H9 (cell line): ENCODE measurements around the gene MYBPHL. TPM values are rescaled to one million over a fixed set of nuclear protein-coding genes. Genes with fewer than 3 reads are reported as not detected.

Experiments used
- DNase-seq: peaks from one replicate; pipeline ENCODE4 v3.0.0-alpha.2; 2017
- H2AFZ ChIP-seq: one replicate; pipeline ENCODE4 v1.6.1; 2013; ENCODE audit warnings: mild to moderate bottlenecking, low read length, control low read depth, moderate library complexity
- H2AK5ac ChIP-seq: 2 replicates; pipeline ENCODE4 v1.6.1; 2013; ENCODE audit warnings: low read length, control low read depth, mixed read lengths; ENCODE audit not compliant: insufficient read length
- H2BK120ac ChIP-seq: one replicate; pipeline ENCODE4 v1.6.1; 2013; ENCODE audit warnings: low read depth, mild to moderate bottlenecking, low read length, control low read depth, inconsistent platforms; ENCODE audit not compliant: poor library complexity, severe bottlenecking
- H2BK12ac ChIP-seq: 2 replicates; pipeline ENCODE4 v1.6.1; 2013; ENCODE audit warnings: low read length, control low read depth, mixed read lengths, low read depth; ENCODE audit not compliant: insufficient read length
- H2BK15ac ChIP-seq: 2 replicates; pipeline ENCODE4 v1.6.1; 2013; ENCODE audit warnings: low read depth, low read length, control low read depth
- H2BK20ac ChIP-seq: one replicate; pipeline ENCODE4 v1.6.1; 2013; ENCODE audit warnings: low read depth, mild to moderate bottlenecking, low read length, control low read depth, inconsistent platforms; ENCODE audit not compliant: poor library complexity, severe bottlenecking
- H2BK5ac ChIP-seq: 2 replicates; pipeline ENCODE4 v1.6.1; 2013; ENCODE audit warnings: low read length, control low read depth, mixed read lengths; ENCODE audit not compliant: insufficient read length
- H3K14ac ChIP-seq: 2 replicates; pipeline ENCODE4 v1.6.1; 2013; ENCODE audit warnings: low read length, control low read depth; ENCODE audit not compliant: insufficient read depth
- H3K18ac ChIP-seq: 2 replicates; pipeline ENCODE4 v1.6.1; 2013; ENCODE audit warnings: low read depth, mild to moderate bottlenecking, mixed read lengths, low read length, control low read depth; ENCODE audit not compliant: insufficient read length
- H3K23ac ChIP-seq: 2 replicates; pipeline ENCODE4 v1.6.1; 2013; ENCODE audit warnings: low read length, control low read depth, mixed read lengths, low read depth; ENCODE audit not compliant: insufficient read length
- H3K23me2 ChIP-seq: 2 replicates; pipeline ENCODE4 v1.6.1; 2013; ENCODE audit warnings: low read depth, mild to moderate bottlenecking, mixed read lengths, low read length, control low read depth; ENCODE audit not compliant: insufficient read length, poor library complexity, severe bottlenecking
- H3K27ac ChIP-seq: 2 replicates; pipeline ENCODE4 v1.5.1; 2013; ENCODE audit warnings: low read length, control low read depth, mixed read lengths, low read depth; ENCODE audit not compliant: insufficient read length
- H3K27me3 ChIP-seq: 2 replicates; pipeline ENCODE4 v1.6.1; 2013; ENCODE audit warnings: low read length, control low read depth, inconsistent platforms; ENCODE audit not compliant: insufficient read depth
- H3K4ac ChIP-seq: 2 replicates; pipeline ENCODE4 v1.6.1; 2013; ENCODE audit warnings: low read depth, mild to moderate bottlenecking, control low read depth, inconsistent platforms, low read length, moderate library complexity
- H3K4me1 ChIP-seq: 2 replicates; pipeline ENCODE4 v1.6.1; 2013; ENCODE audit warnings: low read length, control low read depth, inconsistent platforms; ENCODE audit not compliant: insufficient read depth
- H3K4me2 ChIP-seq: 2 replicates; pipeline ENCODE4 v1.6.1; 2013; ENCODE audit warnings: low read length, control low read depth, mixed read lengths; ENCODE audit not compliant: insufficient read length, insufficient read depth
- H3K56ac ChIP-seq: 2 replicates; pipeline ENCODE4 v1.6.1; 2013; ENCODE audit warnings: low read depth, mild to moderate bottlenecking, mixed read lengths, low read length, control low read depth; ENCODE audit not compliant: insufficient read length
- H3K79me1 ChIP-seq: 2 replicates; pipeline ENCODE4 v1.6.1; 2013; ENCODE audit warnings: low read depth, mild to moderate bottlenecking, moderate library complexity, low read length, control low read depth, inconsistent platforms; ENCODE audit not compliant: insufficient read depth, poor library complexity, severe bottlenecking
- H3K79me2 ChIP-seq: 2 replicates; pipeline ENCODE4 v1.6.1; 2013; ENCODE audit warnings: low read length, control low read depth, inconsistent platforms; ENCODE audit not compliant: insufficient read depth
- H3K9ac ChIP-seq: 2 replicates; pipeline ENCODE4 v1.6.1; 2013; ENCODE audit warnings: low read length, control low read depth, mixed read lengths; ENCODE audit not compliant: insufficient read length; ENCODE audit errors: extremely low read depth
- H3K9me3 ChIP-seq: one replicate; pipeline ENCODE4 v1.6.1; 2013; ENCODE audit warnings: low read depth, low read length, inconsistent platforms; ENCODE audit not compliant: control insufficient read depth
- H3T11ph ChIP-seq: one replicate; pipeline ENCODE4 v1.6.1; 2013; ENCODE audit warnings: mild to moderate bottlenecking, low read length, control low read depth, inconsistent platforms
- H4K20me1 ChIP-seq: one replicate; pipeline ENCODE4 v1.6.1; 2013; ENCODE audit not compliant: control insufficient read depth, insufficient read length, insufficient read depth
- H4K5ac ChIP-seq: 2 replicates; pipeline ENCODE4 v1.6.1; 2013; ENCODE audit warnings: low read depth, mild to moderate bottlenecking, mixed read lengths, low read length, control low read depth; ENCODE audit not compliant: insufficient read length
- H4K8ac ChIP-seq: replicated peaks from 2 replicates; pipeline ENCODE4 v1.6.1; 2013; ENCODE audit warnings: low read length, control low read depth, mixed read lengths, low read depth; ENCODE audit not compliant: insufficient read length
- H4K91ac ChIP-seq: 2 replicates; pipeline ENCODE4 v1.6.1; 2013; ENCODE audit warnings: low read depth, mild to moderate bottlenecking, moderate library complexity, mixed read lengths, low read length, control low read depth; ENCODE audit not compliant: insufficient read length
- H3K27ac Mint-ChIP-seq, 3 experiments: 2 replicates in 2 of 3; 3 replicates in 1 of 3; pipeline ENCODE4 v1.8.0; 2020 to 2021; ENCODE audit warnings: mixed read lengths in 3 of 3, mild to moderate bottlenecking in 1 of 3, moderate library complexity in 1 of 3
- H3K27me3 Mint-ChIP-seq: 2 replicates; pipeline ENCODE4 v1.8.0; 2021; ENCODE audit warnings: low read depth, mild to moderate bottlenecking, moderate library complexity, mixed read lengths
- H3K36me3 Mint-ChIP-seq, 3 experiments: 2 replicates in 2 of 3; 3 replicates in 1 of 3; pipeline ENCODE4 v1.8.0; 2020 to 2021; ENCODE audit warnings: low read depth in 3 of 3, mixed read lengths in 3 of 3; ENCODE audit not compliant: insufficient read depth in 1 of 3
- H3K4me1 Mint-ChIP-seq, 2 experiments: 2 replicates each; pipeline ENCODE4 v1.8.0; 2020; ENCODE audit warnings: mixed read lengths in 2 of 2
- H3K4me3 Mint-ChIP-seq, 2 experiments: 2 replicates in 1 of 2; 3 replicates in 1 of 2; pipeline ENCODE4 v1.8.0; 2020 to 2021; ENCODE audit warnings: mild to moderate bottlenecking in 2 of 2, mixed read lengths in 2 of 2, moderate library complexity in 1 of 2
- H3K9me3 Mint-ChIP-seq, 2 experiments: 2 replicates in 1 of 2; 3 replicates in 1 of 2; pipeline ENCODE4 v1.8.0; 2020; ENCODE audit warnings: mild to moderate bottlenecking in 2 of 2, mixed read lengths in 2 of 2, moderate library complexity in 1 of 2
- WGBS: extraction: QIAGEN DNeasy Blood & Tissue Kit; methylation state at CpG from one replicate; pipeline ENCODE4 v1.1.7; 2013; ENCODE audit warnings: missing lambda C conversion rate, low lambda C conversion rate, mixed read lengths; ENCODE audit not compliant: insufficient read length; ENCODE audit errors: extremely low coverage; 5-methylcytosine and 5-hydroxymethylcytosine counted together
- total RNA-seq: library from RNA; stranded (reverse); gene quantifications from 2 replicates; pipeline ENCODE4 v1.2.1, GENCODE V29; 2021
- TF ChIP-seq, protein P1 (sequence below): fragments of 200-600 bp; sonication (generic); conservative IDR thresholded peaks from 3 replicates; pipeline ENCODE4 v1.8.0; 2021; ENCODE audit warnings: antibody characterized with exemption, mild to moderate bottlenecking

The MYBPHL gene
- total RNA-seq, 1 experiment from 2014 or later, result 0.59 TPM

- no peak overlapping the region for H3K14ac ChIP-seq
- no peak overlapping the region for H3K23ac ChIP-seq
- no peak overlapping the region for H4K8ac ChIP-seq
- no peak overlapping the region for H2BK15ac ChIP-seq
- no peak for DNase-seq
- H3K23me2 ChIP-seq, result no peaks in the 10 kb centered on the region
- H4K5ac ChIP-seq, result no peak overlapping the region
- H3K9me3 ChIP-seq, result no peaks in the 10 kb centered on the region
- no peak overlapping the region for H3T11ph ChIP-seq
- H3K4me1 ChIP-seq, result no peaks in the 10 kb centered on the region
- H3K27me3 ChIP-seq, result no peaks in the 10 kb centered on the region
- no peaks in the 10 kb centered on the region for H3K79me2 ChIP-seq
- no peaks in the 10 kb centered on the region for H3K79me1 ChIP-seq
- Mint-ChIP-seq H3K27me3 (no peaks in the 10 kb centered on the region), H3K27ac (no peak overlapping the region), H3K9me3 (no peaks in the 10 kb centered on the region), H3K36me3 (peaks cover 25 to 80% (median 59%) of the 10 kb centered on the region in 3 experiments; a peak in 6 of 7 replicates), H3K4me3 (no peak overlapping the region), H3K4me1 (peaks cover 5% of the 10 kb centered on the region in 2 experiments)
- no peak overlapping the region for H2BK12ac ChIP-seq
- TF ChIP-seq, protein P1, sequence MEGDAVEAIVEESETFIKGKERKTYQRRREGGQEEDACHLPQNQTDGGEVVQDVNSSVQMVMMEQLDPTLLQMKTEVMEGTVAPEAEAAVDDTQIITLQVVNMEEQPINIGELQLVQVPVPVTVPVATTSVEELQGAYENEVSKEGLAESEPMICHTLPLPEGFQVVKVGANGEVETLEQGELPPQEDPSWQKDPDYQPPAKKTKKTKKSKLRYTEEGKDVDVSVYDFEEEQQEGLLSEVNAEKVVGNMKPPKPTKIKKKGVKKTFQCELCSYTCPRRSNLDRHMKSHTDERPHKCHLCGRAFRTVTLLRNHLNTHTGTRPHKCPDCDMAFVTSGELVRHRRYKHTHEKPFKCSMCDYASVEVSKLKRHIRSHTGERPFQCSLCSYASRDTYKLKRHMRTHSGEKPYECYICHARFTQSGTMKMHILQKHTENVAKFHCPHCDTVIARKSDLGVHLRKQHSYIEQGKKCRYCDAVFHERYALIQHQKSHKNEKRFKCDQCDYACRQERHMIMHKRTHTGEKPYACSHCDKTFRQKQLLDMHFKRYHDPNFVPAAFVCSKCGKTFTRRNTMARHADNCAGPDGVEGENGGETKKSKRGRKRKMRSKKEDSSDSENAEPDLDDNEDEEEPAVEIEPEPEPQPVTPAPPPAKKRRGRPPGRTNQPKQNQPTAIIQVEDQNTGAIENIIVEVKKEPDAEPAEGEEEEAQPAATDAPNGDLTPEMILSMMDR, result no peak
- no peak overlapping the region for H3K4ac ChIP-seq
- no peak overlapping the region for H3K56ac ChIP-seq
- H3K4me2 ChIP-seq, result no peak overlapping the region
- H4K91ac ChIP-seq, result no peak overlapping the region
- no peak overlapping the region for H2BK5ac ChIP-seq
- H2AK5ac ChIP-seq, result no peak overlapping the region
- no peak overlapping the region for H2BK20ac ChIP-seq
- no peak overlapping the region for H3K9ac ChIP-seq
- no CpG with 5 or more reads among the region's 1 CpG for WGBS
- H3K27ac ChIP-seq, result no peak overlapping the region
- H4K20me1 ChIP-seq, result no peaks in the 10 kb centered on the region
- H2AFZ ChIP-seq, result no peak overlapping the region
- no peak overlapping the region for H3K18ac ChIP-seq
- H2BK120ac ChIP-seq, result no peak overlapping the region
Observed at GRCh38 chr1:109316506-109316905, 9.7 kb upstream of the MYBPHL start.
